Peyer's patch (tissue), 4 donors: ENCODE measurements around the gene RUNX1. TPM values are rescaled to one million over a fixed set of nuclear protein-coding genes. Genes with fewer than 3 reads are reported as not detected.

Experiments
- DNase-seq, 3 donors: peaks; one replicate each; pipeline ENCODE4 v3.0.0-alpha.2; 2017 to 2019
- H3K27ac ChIP-seq, 4 donors: fragments of 200-600 bp; sonication (generic); one replicate each; pipeline ENCODE4 v1.5.1; 2016 to 2019
- H3K27me3 ChIP-seq, 2 donors: fragments of 200-600 bp; sonication (generic); one replicate each; pipeline ENCODE4 v1.5.1; 2019
- H3K36me3 ChIP-seq, 3 donors: fragments of 200-600 bp; sonication (generic); one replicate each; pipeline ENCODE4 v1.5.1; 2016 to 2019
- H3K4me1 ChIP-seq, 4 donors: fragments of 200-600 bp; sonication (generic); one replicate each; pipeline ENCODE4 v1.5.1; 2016 to 2019
- H3K4me3 ChIP-seq, 4 donors: fragments of 200-600 bp; sonication (generic); 1 replicate in 3 of 4; 2 replicates in 1 of 4; pipeline ENCODE4 v1.5.1; 2016 to 2019; ENCODE audit warnings: mild to moderate bottlenecking in 1 of 4
- H3K9me3 ChIP-seq, 4 donors: fragments of 200-600 bp; sonication (generic); one replicate each; pipeline ENCODE4 v1.5.1; 2016 to 2019; ENCODE audit warnings: mild to moderate bottlenecking in 1 of 4
- CTCF ChIP-seq, 6 experiments: fragments of 450-650 bp in 4 of 6; fragments of 200-600 bp in 2 of 6; sonication (generic) in 1 of 6; IDR thresholded peaks; one replicate each; pipeline ENCODE4 v1.5.1; 2017 to 2019; ENCODE audit warnings: antibody characterized with exemption in 6 of 6, mild to moderate bottlenecking in 3 of 6, moderate library complexity in 1 of 6
- POLR2A ChIP-seq, 2 donors: fragments of 450-650 bp; IDR thresholded peaks; one replicate each; pipeline ENCODE4 v1.5.1; 2017; ENCODE audit warnings: antibody characterized with exemption in 2 of 2, mild to moderate bottlenecking in 2 of 2, moderate library complexity in 2 of 2
- total RNA-seq, 4 donors: library from RNA; depleted of rRNA; stranded (reverse); fragments of >200 nt; gene quantifications; one replicate each; pipeline ENCODE4 v1.1.0, GENCODE V29; 2016

The RUNX1 gene
- total RNA-seq, 4 donors from 2014 or later = 15.1 to 80.9 (median 24.1) TPM

- no peak for TF ChIP-seq POLR2A (IDR thresholded peaks at IDR 0.05)
- TF ChIP-seq CTCF (IDR thresholded peaks at IDR 0.05) = no peak
- no peak for DNase-seq
- H3K27ac ChIP-seq = peak overlapping the region in 3 of 4 donors; percentile 10 to 79 (median 25)
Observed at GRCh38 chr21:35028451-35028978, 20.6 kb downstream of the RUNX1 start.

DNA sequence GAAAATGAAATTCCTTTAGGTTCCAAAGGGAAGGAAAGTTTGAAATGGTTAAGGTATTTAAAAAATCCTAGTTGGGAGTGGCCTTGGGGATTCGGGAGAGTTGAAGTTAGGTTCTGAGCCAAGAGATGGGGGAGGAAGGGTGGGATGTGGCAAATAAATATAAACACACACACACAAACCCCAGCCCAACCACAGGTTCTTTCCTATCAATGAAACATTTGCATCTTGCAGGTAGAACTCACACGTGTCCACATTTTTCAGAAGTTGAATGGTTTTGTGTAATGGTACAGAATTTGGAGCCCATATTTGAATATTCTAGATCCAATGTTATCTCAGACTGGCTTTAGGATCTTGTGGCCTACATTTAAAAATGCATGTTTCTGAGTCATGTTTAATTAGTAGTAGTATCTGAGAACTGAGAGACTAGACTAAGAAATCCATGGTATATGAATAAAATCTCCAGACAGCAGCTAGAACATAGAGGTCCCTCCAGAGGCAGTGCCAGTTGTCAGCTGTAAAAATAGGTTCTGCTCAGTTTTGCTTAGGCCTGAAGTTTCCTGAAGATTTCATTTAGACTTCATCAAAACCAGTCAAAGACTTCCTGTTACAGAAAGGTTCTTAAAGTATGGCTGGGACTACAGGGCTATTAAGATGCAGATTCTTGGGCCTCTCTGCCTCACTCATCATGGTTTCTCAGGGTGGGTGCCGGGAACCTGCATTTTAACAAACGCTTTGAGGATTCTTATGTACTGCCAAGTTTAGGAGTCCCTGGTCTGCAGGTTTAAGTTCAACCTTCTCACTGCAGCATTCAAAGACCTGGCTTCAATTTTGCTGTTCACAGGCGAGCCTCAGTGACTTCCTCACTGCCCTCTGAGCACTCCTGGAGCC lies 21.3 kb downstream of the RUNX1 start:
- no peaks in the 10 kb centered on the region for H3K9me3 ChIP-seq
- TF ChIP-seq POLR2A (IDR thresholded peaks at IDR 0.05) (no peak), CTCF (IDR thresholded peaks at IDR 0.05) (no peak)
- H3K4me1 ChIP-seq = peaks cover 0 to 18% (median 8%) of the 10 kb centered on the region in 4 donors
- H3K4me3 ChIP-seq = no peak overlapping the region
- peak in 1 of 3 donors; percentile 56 for DNase-seq
- peak overlapping the region; percentile 60 to 79 (median 70) for H3K27ac ChIP-seq
- H3K27me3 ChIP-seq = no peaks in the 10 kb centered on the region
- H3K36me3 ChIP-seq = no peaks in the 10 kb centered on the region

More at GRCh38 chr21:35028451-35028978, 20.6 kb downstream of the RUNX1 start:
- H3K36me3 ChIP-seq = no peaks in the 10 kb centered on the region
- peaks cover 0 to 11% (median 8%) of the 10 kb centered on the region in 4 donors for H3K4me1 ChIP-seq
- no peaks in the 10 kb centered on the region for H3K9me3 ChIP-seq
- no peaks in the 10 kb centered on the region for H3K27me3 ChIP-seq
- H3K4me3 ChIP-seq = no peak overlapping the region

DNA sequence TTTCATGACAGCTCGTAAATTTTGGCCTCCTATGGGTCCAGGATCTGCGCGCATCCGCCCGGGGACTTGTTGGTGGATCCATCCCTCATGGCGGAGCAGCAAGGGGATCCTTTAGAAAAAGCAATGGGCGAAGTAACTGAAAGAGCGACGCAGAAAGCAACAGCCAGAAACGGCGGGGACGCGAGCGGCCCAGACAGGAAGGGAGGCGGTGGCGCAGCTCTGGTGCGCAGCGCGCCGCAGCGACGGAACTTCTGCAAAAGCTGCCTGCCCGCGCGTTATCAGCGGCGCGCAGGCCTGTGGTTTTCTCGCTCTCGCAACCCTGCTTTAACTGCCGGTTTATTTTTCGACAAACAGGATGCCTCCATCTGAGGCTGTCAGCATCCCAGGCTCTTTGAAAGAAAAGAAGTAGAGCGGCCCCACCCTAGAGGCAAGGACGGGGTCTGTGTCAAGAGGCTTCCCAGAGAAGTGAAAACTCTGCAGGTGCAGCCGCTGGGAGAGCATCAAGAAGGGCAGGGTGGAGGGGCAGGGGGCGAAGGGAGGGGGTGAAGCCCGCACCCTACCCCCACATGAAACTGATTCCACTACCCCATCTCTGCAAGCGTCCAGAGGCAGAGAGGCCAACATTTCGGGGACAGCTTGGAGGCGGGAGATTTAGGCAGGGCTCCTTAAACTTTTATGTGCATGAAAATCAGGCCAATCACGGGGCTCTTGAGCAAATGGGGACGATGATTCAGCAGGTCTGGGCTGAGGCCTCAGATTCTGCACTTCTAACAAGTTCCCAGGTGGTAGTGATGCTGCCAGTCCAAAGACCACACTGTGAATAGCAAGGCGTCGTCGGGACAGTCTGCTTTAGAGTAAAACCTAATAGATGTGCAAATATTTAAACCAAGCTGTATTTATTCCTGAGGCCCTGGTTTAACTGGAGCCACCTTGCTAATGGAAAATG lies 22.2 kb downstream of the RUNX1 start:
- Histone ChIP-seq H3K27ac (peak overlapping the region; percentile 60 to 79 (median 70)), H3K4me3 (peak overlapping the region; percentile 15 to 38 (median 26)), H3K9me3 (no peaks in the 10 kb centered on the region), H3K36me3 (no peaks in the 10 kb centered on the region), H3K27me3 (no peaks in the 10 kb centered on the region), H3K4me1 (peaks cover 0 to 27% (median 8%) of the 10 kb centered on the region in 4 donors)
- peak; percentile 71 to 94 (median 84) for DNase-seq
- TF ChIP-seq CTCF (IDR thresholded peaks at IDR 0.05) (no peak), POLR2A (IDR thresholded peaks at IDR 0.05) (peak in 1 of 2 donors; percentile 28)

DNA sequence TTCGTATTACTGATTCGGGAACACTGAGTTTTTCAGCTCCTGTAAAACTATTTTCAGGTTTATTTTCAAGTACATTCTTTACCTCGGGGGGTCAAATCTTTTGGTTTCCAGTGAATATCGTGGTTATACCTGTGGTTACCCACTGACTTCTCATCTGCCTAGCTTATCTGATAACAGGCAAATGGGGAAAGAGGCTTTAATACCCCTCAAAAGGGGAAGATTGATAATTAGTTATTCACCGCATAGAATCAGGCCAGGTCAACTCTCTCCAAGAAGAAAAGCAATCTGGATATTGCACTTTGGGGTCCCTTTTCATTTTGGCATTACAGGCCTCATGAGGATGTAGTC lies 23.0 kb downstream of the RUNX1 start:
- Histone ChIP-seq H3K36me3 (no peaks in the 10 kb centered on the region), H3K27me3 (no peaks in the 10 kb centered on the region), H3K4me1 (peaks cover 0 to 35% (median 8%) of the 10 kb centered on the region in 4 donors), H3K4me3 (peak overlapping the region in 2 of 4 donors; percentile 15 to 33), H3K27ac (peak overlapping the region; percentile 60 to 79 (median 70)), H3K9me3 (no peaks in the 10 kb centered on the region)
- TF ChIP-seq CTCF (IDR thresholded peaks at IDR 0.05) = no peak
- TF ChIP-seq POLR2A (IDR thresholded peaks at IDR 0.05) = no peak
- DNase-seq = no peak
